IPS DF 19.7 (cell line): Measurements from ENCODE around the gene ETV2.
"Not testable (repeated sequence)": the region's sequence is repeated elsewhere in the genome, so short reads cannot be mapped to it uniquely, and the experiment has no call there.

Experiments used
- DNase-seq: peaks from one replicate; pipeline ENCODE4 v3.0.0-alpha.2; 2013; ENCODE audit warnings: low read depth, low spot score

The ETV2 gene

DNA sequence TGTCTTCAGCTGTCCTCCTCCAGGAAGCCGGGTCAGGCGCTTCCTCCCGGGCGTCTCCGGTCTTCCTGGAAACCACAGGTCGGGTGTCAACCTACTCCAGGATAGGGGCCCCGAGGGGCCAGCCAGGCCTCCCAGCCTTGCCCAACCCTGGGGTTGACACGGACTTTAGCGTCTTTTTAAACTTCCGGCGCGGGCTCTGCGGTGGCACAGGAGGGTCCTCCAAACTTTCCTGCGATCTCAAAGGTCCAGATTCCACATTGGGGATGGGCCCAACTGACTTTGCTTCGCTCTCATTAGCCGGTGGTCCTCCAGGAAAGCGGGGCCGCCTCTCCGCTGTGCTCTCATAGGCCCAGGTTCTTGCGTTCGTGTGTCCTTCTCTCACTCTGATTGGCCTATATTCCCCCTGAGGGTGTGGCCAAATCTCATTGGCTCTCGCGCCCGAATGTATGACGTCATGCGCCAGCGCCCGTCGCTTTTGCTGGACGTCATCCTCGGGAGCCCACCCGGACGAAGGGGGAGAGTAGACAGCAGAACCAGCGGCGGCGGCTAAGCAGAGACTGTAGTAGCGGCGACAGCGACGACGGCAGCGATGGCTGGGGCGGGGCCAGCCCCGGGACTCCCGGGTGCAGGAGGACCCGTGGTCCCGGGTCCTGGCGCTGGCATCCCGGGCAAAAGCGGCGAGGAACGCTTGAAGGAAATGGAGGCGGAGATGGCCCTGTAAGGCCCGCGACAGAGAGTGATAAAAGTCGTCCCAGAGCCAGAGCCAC lies 12.8 kb upstream of the ETV2 start, which contains the start of gene RBM42:
Gene RBM42 (plus strand): TSS at position 472 of the 767 bp plus-strand sequence. CDS start 118 bp downstream, at position 590.
- peak; percentile 98 for DNase-seq

DNA sequence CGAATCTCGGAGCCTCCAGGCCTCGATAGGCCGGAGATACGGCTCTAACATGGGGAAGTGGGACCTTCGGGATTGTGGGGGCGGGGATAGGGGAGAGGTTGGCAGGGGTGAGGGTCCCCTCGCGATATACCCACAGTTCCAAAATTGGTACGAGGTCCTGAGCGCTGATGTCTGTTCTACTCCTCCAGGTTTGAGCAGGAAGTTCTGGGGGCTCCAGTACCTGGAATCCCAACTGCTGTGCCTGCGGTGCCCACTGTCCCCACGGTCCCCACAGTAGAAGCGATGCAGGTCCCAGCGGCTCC lies 12.3 kb upstream of the ETV2 start:
- no peak for DNase-seq

DNA sequence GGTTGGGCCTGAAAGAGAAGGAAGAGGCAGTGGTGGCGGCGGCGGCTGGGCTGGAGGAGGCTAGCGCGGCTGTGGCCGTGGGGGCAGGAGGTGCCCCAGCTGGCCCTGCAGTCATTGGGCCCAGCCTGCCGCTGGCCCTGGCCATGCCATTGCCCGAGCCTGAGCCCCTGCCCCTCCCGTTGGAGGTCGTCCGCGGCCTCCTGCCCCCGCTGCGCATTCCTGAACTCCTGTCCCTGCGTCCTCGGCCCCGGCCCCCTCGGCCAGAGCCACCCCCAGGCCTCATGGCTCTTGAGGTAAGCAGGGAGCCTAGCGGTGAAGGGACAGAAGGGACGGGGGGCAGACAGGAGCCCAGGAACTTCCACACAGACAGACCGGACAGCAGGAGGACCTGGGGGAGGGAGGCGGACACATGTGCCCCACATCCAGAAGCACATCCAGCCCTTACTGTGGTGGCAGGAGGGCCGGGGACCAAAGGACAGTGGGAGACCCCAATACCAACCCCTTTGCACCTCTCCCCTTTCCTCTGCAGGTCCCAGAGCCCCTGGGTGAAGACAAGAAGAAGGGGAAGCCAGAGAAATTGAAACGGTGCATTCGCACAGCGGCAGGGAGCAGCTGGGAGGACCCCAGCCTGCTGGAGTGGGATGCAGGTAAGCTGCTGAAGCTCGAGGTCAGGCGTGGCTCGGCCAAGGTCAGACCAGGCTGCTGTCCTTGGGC lies 7.7 kb upstream of the ETV2 start:
- no peak for DNase-seq

DNA sequence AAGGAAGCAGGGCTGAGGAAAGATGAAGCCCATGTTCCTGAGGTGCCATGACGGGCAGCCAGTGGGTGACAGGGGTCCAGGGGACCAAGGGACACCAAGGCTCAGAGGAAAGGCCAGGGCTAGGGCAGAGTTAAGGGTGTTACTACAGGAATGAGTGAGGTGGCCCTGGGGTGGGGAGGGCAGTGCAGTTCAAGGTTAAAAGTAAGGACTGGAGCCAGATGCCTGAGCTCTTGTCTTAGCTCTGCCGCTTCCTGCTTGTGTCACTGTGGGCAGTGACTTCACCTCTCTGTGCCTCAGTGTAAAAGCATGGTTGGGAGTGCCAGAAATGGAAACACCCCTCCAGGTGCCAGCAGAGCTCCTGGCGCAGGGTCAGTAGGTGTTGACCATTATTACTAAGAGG lies 4.9 kb upstream of the ETV2 start:
- no peak for DNase-seq

DNA sequence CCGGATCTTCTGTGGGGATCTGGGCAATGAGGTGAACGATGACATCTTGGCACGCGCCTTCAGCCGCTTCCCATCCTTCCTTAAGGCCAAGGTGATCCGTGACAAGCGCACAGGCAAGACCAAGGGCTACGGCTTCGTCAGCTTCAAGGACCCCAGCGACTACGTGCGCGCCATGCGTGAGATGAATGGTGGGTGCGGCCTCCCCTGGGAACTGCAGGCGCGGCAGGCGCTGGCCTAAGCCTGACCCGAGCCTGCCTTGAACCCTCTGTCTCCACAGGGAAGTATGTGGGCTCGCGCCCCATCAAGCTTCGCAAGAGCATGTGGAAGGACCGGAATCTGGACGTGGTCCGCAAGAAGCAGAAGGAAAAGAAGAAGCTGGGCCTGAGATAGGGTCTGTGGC lies 4.4 kb upstream of the ETV2 start:
- no peak for DNase-seq

DNA sequence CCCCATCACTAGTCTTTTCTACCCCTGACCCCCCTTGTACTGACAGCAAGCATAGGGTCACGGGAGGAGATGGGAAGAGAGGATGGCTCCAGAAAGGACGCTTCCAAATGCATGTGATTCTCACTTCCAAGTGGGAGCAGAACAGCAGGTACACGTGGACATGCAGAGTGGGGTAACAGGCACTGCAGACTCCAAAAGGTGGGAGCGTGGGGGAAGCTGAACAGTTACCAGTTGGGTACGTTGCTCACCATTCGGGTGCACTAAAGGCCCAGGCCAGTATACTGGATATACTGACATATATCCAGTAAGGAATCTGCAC lies 2.3 kb upstream of the ETV2 start:
- no peak for DNase-seq

DNA sequence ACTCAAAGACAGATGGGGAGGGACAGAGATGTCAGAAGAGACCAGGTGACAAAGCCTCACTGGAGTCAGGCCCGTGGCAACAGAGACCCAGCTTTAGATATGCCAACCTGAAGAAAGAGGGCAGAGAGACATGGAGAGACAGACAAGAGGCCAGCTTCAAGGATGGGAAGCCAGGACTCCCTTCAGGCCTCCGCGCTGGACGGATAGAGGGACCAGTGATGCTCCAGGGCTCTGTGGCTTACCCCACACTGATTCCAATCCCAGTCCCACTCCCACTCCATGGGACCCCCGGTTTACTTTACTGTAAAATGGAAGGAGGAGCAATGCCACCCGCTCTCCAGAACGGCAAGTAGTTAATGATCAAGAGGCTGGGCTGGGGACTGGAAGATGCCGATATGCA lies 1.7 kb upstream of the ETV2 start:
- DNase-seq: no peak

DNA sequence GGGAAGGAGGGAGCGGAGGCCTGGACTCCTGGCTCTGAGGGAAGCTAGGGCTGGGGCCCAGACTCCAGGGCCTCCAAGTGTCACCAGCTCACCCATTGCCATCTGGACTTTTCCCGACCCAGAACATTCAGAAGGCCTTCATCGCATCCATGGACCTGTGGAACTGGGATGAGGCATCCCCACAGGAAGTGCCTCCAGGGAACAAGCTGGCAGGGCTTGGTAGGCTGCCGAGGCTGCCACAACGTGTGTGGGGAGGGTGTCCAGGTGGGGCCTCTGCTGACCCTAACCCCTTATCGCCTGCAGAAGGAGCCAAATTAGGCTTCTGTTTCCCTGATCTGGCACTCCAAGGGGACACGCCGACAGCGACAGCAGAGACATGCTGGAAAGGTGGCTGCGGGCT lies 767 bp downstream of the ETV2 start:
- no peak for DNase-seq

DNA sequence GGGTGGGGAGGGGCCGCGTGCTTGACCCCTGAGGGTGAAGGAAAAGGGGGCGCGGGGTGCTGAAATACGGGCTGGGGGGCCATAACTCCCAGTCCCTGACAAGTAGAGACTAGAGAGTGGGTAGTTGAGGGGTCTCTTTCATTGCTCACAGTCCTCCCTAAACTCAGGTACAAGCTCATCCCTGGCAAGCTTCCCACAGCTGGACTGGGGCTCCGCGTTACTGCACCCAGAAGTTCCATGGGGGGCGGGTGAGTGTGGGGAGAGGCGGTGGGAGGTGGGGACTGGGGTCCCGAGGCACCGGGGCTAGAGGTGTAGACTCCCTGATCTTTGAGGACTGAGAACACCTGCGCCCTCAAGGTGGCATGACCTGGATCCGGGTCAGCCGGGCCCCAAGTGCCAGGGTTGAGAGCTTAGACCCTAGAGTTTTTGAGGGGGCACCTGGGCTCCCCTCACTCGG lies 1.3 kb downstream of the ETV2 start:
- DNase-seq: no peak

DNA sequence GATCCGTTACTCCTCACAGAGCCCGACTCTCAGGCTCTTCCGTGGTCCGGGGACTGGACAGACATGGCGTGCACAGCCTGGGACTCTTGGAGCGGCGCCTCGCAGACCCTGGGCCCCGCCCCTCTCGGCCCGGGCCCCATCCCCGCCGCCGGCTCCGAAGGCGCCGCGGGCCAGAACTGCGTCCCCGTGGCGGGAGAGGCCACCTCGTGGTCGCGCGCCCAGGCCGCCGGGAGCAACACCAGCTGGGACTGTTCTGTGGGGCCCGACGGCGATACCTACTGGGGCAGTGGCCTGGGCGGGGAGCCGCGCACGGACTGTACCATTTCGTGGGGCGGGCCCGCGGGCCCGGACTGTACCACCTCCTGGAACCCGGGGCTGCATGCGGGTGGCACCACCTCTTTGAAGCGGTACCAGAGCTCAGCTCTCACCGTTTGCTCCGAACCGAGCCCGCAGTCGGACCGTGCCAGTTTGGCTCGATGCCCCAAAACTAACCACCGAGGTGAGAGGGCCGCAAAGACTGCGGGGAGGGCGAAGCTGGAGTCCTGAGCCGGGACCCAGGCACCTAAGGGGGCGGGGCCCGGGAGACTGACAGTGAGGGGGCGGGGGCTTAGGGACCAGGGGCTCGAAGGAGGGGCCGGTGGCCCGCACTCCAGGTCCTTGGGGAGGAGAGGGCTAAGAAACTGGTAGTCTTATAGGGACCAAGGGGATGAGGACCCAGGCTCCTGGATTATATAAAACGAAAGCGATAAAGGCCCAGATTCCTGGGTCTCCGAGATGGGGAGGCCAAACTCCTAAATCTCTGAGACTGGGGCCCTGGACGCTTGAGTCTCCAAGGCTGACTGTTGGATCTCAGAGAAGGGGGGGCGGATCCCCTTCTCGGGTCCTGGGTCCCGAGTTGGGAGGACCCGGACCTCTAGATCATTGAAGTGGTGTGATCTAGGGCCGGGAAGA lies 2.0 kb downstream of the ETV2 start:
- DNase-seq: no peak

DNA sequence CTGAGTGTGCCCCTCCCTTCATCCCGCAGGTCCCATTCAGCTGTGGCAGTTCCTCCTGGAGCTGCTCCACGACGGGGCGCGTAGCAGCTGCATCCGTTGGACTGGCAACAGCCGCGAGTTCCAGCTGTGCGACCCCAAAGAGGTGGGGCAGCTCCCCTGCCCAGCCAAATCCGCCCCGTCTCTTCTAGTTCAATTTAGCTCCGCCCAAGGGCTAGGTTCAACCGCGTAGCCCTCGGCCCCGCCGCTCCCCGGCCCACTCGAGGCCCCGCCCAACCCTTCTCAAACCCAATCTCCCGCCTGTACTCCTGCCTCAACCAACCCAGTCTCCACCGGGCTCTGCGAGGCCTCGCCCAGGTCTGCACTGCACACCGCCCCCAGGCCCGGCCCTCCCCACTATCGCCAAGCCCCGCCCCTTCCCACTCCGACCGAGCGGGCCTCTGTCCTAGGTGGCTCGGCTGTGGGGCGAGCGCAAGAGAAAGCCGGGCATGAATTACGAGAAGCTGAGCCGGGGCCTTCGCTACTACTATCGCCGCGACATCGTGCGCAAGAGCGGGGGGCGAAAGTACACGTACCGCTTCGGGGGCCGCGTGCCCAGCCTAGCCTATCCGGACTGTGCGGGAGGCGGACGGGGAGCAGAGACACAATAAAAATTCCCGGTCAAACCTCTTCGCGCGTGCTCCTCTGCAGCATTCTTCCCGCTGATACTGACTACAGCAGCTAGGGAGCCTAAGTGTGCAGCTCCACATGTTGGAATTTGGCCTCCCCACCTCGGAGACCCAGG lies 2.9 kb downstream of the ETV2 start:
- DNase-seq: peak; percentile 82

DNA sequence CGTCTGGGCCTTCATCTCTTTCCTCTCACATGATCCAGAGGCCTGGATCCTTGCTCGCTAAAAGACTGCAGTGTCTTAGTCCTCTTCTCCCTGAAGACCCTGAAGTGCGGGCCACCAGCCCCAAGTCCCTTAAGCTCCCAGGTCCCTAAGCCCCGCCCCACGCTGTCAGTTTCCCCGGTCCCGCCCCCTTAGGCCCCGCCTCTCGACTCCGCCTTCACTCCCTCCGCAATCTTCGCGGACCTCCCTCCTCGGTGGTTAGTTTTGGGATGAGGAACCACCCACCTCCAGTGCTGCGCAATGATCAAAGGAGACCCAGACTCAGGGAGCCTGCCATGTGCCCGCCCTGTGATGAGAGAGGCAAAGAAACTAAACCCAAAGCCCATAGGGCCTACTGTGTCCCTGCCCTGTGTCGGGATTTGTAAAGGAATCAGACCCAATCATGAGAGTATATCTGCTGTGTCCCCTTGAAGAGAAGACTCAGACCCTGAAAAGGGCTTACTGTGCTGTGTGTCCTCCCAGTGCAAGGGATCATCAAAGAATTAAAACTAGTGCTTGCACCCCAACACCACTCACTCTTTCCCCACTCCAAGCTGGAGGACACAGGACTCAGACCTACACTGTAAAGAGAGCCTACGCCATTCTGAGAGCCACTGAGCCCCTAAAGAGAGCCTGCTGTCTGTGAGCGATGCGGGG lies 3.6 kb downstream of the ETV2 start:
- DNase-seq: no peak

DNA sequence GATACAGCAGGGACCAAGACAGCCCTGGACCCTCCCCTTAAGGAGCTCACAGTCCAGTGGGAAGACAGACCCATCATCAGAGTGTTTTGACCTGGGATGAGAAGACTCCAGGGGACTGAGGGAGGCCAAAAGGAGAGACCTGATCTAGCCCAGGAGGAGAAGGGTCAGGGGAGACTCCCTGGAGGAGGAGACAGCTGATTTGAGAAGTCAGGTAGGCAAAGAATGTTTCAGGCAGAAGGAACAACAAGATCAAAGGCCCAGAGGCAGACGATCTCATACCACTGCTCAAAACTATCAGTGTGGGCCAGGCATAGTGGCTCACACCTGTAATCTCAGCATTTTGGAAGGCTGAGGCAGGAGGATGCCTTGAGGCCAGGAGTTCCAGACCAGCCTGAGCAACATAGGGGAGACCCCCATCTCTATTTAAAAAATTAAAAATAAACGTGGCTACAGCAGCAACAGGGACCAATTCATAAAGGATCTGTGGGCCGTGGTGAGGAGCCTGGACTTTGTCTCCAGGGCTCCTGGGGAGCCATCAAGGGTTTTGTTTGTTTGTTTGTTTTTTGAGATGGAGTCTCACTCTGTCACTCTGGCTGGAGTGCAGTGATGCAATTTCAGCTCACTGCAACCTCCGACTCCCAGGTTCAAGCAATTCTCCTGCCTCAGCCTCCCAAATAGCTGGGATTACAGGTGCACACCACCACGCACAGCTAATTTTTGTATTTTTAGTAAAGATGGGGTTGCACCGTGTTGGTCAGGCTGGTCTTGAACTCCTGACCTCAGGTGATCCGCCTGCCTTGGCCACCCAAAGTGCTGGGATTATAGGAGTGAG lies 4.4 kb downstream of the ETV2 start:
- DNase-seq: no peak

DNA sequence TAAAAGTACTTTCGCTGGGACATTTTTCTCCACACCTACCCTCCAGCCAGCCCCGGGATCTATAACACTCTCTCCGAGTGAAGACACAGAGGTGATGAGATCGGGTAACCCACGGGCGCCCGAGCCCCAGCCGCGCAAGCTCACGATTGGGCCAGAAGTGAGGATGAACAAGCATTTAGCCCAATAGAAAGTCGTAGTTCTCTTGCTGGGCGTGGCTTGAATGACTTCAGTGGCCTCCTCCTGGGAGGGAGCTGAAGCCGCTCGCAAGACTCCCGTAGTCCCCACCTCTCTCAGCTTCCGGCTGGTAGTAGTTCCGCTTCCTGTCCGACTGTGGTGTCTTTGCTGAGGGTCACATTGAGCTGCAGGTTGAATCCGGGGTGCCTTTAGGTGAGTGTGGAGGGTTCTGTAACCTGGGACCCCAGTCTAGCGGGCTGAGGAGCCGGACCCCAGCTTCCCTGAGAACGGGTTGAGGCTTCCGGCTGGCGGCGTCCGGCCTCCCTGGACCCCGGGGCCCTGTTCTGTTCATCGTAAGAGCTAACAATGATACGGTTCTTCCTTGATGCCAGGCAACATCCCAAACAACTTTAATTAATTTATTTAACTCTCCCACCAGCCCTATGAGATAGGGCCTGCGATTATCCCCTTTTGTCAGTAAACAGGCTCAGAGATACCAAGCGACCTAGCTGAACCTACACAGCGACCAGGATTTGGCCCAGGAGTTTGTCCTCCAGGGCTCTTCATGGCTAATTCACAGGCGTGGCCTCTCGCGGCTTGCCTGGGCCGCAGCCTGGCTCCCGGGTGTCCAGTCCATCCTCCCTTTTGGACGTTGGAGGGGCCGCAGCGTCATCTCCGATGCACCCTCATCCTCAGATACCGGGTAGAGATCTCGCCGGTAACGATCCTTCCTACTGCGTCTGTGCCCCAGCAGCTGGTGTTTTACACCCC lies 6.7 kb downstream of the ETV2 start, which contains the start of gene COX6B1:
Gene COX6B1 (plus strand): TSS at position 307 of the 945 bp plus-strand sequence. CDS start 2,921 bp downstream, outside the sequence.
- DNase-seq: peak; percentile 95

DNA sequence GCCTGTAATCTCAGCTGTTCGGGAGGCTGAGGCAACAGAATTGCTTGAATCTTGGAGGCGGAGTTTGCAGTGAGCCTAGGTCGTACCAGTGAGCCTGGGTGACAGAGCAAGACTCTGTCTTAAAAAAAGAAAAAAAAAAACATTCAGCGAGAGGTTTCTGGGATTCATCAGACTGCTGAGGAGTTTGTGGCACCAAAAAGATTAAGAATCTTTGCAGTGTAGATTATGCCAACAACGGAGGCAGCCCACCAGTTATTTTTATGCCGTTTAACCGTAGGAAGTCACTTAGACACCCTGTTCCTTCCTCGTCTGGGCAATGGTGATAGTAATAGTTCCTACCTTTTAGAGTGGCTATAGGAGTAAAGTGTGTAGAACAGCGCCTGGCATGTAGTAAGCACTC lies 9.0 kb downstream of the ETV2 start:
- DNase-seq: no peak

DNA sequence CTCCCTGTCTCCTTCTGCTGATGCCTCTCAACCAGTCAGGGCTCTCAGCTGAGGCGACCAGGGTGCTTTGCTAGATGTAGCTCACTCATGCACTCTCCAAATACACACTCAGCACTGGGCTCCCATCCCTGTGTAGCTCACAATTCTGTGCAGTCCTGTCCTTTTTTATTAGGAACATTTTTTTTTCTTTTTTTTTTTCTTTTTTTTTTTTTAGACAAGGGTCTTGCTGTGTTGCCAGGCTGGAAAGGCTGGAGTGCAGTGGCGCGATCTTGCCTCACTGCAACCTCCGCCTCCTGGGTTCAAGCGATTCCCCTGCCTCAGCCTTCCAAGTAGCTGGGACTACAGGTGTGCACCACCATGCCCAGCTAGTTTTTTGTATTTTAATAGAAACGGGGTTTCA lies 13.3 kb downstream of the ETV2 start:
- not testable (repeated sequence) for DNase-seq

DNA sequence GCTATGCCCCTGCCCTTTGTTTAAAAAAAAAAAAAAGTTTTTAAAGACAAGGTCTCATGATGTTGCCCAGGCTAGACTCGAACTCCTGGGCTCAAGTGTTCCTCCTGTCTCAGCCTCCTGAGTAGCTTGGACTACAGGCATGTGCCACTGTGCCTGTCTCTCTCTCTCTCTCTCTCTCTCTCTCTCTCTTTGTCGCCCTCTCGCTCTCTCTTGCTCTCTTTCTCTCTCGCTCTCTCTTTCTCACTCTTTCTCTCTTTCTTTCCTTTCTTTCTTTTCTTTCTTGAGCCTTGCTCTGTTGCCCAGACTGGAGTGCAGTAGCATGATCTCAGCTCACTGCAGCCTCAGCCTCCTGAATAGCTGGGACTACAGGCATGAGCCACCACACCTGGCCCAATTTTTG lies 14.1 kb downstream of the ETV2 start:
- no peak for DNase-seq

DNA sequence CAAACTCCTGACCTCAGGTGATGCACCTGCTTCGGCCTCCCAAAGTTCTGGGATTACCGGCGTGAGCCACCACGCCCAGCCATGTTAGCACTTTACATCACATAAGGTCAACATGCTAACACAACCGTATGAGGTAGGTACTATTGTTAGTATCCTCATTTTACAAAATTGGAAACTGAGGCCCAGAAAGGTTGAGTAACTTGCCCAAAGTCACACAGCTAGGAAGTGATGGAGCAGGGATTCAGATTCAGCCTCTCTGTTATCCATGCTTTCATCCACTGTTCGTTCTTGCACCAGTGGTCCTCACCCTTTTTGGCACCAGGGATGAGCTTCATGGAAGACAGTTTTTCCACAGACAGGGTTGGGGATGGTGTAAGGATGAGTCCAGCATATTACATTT lies 15.2 kb downstream of the ETV2 start:
- no peak for DNase-seq
